Measurements from ENCODE around the gene IL17RE. TPM values are rescaled to one million over a fixed set of nuclear protein-coding genes. Genes with fewer than 3 reads are reported as not detected.

Gene IL17RE
- total RNA-seq, 1 donor from 2014 or later: 22.6 TPM

DNA sequence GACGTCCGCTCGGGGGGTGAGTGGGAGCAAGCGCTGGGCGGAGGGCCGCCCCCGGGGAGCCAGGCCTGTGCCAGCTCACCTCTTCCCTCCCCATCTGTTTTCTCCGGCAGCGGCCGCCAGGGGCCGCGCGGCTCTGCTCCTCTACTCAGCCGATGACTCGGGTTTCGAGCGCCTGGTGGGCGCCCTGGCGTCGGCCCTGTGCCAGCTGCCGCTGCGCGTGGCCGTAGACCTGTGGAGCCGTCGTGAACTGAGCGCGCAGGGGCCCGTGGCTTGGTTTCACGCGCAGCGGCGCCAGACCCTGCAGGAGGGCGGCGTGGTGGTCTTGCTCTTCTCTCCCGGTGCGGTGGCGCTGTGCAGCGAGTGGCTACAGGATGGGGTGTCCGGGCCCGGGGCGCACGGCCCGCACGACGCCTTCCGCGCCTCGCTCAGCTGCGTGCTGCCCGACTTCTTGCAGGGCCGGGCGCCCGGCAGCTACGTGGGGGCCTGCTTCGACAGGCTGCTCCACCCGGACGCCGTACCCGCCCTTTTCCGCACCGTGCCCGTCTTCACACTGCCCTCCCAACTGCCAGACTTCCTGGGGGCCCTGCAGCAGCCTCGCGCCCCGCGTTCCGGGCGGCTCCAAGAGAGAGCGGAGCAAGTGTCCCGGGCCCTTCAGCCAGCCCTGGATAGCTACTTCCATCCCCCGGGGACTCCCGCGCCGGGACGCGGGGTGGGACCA, 30.4 kb downstream of the IL17RE start:
- H3K36me3 ChIP-seq: peaks cover 39% of the 10 kb centered on the region
- intact Hi-C loops (cut with DNase I): no loop called here
- peaks cover 26% of the 10 kb centered on the region for H3K4me1 ChIP-seq
- H3K27ac ChIP-seq: peak overlapping the region; percentile 89
- H3K4me3 ChIP-seq: peak overlapping the region; percentile 80
- ATAC-seq (peak; percentile 89), DNase-seq (peak; percentile 95)
- TF ChIP-seq CTCF (IDR thresholded peaks at IDR 0.05): peak; percentile 77
- no peaks in the 10 kb centered on the region for H3K27me3 ChIP-seq
- H3K9me3 ChIP-seq: no peaks in the 10 kb centered on the region

- Histone ChIP-seq H3K4me1 (peaks cover 26% of the 10 kb centered on the region), H3K27ac (peak within 1 kb of the TSS; percentile 89), H3K4me3 (peak within 1 kb of the TSS; percentile 80), H3K27me3 (no peaks in the 10 kb centered on the region), H3K36me3 (peaks cover 40% of the 10 kb centered on the region), H3K9me3 (no peaks in the 10 kb centered on the region)
- DNase-seq (peak; percentile 98), ATAC-seq (peak; percentile 95)
- intact Hi-C loops (cut with DNase I): no loop called here
- TF ChIP-seq CTCF (IDR thresholded peaks at IDR 0.05): no peak
Observed at GRCh38 chr3:9933561-9934234, 31.1 kb downstream of the IL17RE start, which contains the start of gene CRELD1. Gene CRELD1 (plus strand): TSS chr3:9933834. CDS start chr3:9934439, 605 bp downstream.

DNA sequence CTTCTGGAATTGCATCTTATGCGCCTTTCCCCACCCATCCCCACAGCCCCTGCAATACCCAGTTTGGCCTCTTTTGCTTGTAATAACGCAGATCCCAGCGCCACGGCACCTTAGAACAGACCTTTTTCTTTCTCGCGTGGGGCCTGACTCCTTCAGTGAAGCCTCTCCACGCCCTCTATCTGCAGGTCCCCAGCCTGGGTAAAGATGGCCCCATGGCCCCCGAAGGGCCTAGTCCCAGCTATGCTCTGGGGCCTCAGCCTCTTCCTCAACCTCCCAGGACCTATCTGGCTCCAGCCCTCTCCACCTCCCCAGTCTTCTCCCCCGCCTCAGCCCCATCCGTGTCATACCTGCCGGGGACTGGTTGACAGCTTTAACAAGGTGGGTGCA, 31.6 kb downstream of the IL17RE start:
- intact Hi-C loops (cut with DNase I): no loop called here
- peaks cover 26% of the 10 kb centered on the region for H3K4me1 ChIP-seq
- H3K27ac ChIP-seq: peak overlapping the region; percentile 89
- H3K36me3 ChIP-seq: peaks cover 35% of the 10 kb centered on the region
- TF ChIP-seq CTCF (IDR thresholded peaks at IDR 0.05): no peak
- peak overlapping the region; percentile 80 for H3K4me3 ChIP-seq
- ATAC-seq: no peak
- no peaks in the 10 kb centered on the region for H3K27me3 ChIP-seq
- no peak for DNase-seq
- H3K9me3 ChIP-seq: no peaks in the 10 kb centered on the region

DNA sequence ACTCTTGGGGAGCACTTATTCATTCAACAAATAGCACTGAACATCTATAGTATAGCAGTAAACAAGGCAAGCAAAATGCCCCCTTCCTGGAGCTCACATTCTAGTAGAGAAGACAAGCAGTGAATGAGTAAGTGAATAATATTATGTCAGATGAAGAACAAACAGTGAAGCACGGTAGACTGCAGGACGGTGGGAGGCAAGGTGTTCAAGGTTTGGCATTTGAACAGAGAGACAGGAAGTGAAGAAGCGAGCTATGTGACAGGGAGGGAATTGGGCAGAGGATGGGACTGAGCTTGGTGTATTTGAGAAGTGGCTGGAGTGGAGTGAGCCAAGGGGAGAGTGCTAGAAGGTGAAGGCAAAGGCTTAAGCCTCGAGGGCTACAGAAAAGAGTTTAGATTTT, 32.3 kb downstream of the IL17RE start:
- Histone ChIP-seq H3K27ac (peak overlapping the region; percentile 89), H3K4me1 (peaks cover 26% of the 10 kb centered on the region), H3K36me3 (peaks cover 33% of the 10 kb centered on the region), H3K9me3 (no peaks in the 10 kb centered on the region), H3K27me3 (no peaks in the 10 kb centered on the region), H3K4me3 (peak overlapping the region; percentile 80)
- DNase-seq: no peak
- no peak for TF ChIP-seq CTCF (IDR thresholded peaks at IDR 0.05)
- ATAC-seq: no peak
- intact Hi-C loops (cut with DNase I): no loop called here

- no peaks in the 10 kb centered on the region for H3K9me3 ChIP-seq
Observed at GRCh38 chr3:9935966-9936510, 33.4 kb downstream of the IL17RE start.

More at GRCh38 chr3:9935966-9936510, 33.4 kb downstream of the IL17RE start:
- ATAC-seq: no peak
- Histone ChIP-seq H3K27ac (no peak overlapping the region), H3K27me3 (no peaks in the 10 kb centered on the region), H3K4me3 (no peak overlapping the region), H3K36me3 (peaks cover 34% of the 10 kb centered on the region), H3K4me1 (peaks cover 26% of the 10 kb centered on the region)
- DNase-seq: no peak
- intact Hi-C loops (cut with DNase I): no loop called here
- no peak for TF ChIP-seq CTCF (IDR thresholded peaks at IDR 0.05)
